Chondrocyte (in vitro differentiated cells): ENCODE results near the gene SDF4. TPM values are rescaled to one million over a fixed set of nuclear protein-coding genes. Genes with fewer than 3 reads are reported as not detected.
A peak's percentile ranks its signal among the peaks of the same experiment; 100 is the strongest.

Experiments used
- DNase-seq: peaks from one replicate; pipeline ENCODE4 v3.0.0; 2021; ENCODE audit warnings: mixed read lengths, low spot score
- H3K27ac Mint-ChIP-seq: one replicate; pipeline ENCODE4 v1.8.0; 2021; ENCODE audit warnings: mild to moderate bottlenecking, moderate library complexity, mixed read lengths; ENCODE audit not compliant: unreplicated experiment
- H3K27me3 Mint-ChIP-seq: 2 replicates; pipeline ENCODE4 v1.8.0; 2021; ENCODE audit warnings: low read depth, mixed read lengths
- H3K36me3 Mint-ChIP-seq: 2 replicates; pipeline ENCODE4 v1.8.0; 2021; ENCODE audit warnings: low read depth, mixed read lengths
- H3K4me1 Mint-ChIP-seq: 2 replicates; pipeline ENCODE4 v1.8.0; 2021; ENCODE audit warnings: low read depth, mild to moderate bottlenecking, mixed read lengths
- H3K4me3 Mint-ChIP-seq: one replicate; pipeline ENCODE4 v1.8.0; 2021; ENCODE audit warnings: mild to moderate bottlenecking, moderate library complexity, mixed read lengths; ENCODE audit not compliant: unreplicated experiment
- H3K9me3 Mint-ChIP-seq: 2 replicates; pipeline ENCODE4 v1.8.0; 2021; ENCODE audit warnings: low read depth, mixed read lengths
- total RNA-seq: library from RNA; stranded (reverse); gene quantifications from 3 replicates; pipeline ENCODE4 v1.2.1, GENCODE V29; 2021
- TF ChIP-seq, protein P1 (sequence below): fragments of 200-600 bp; sonication (generic); IDR thresholded peaks from 2 replicates; pipeline ENCODE4 v1.5.0; 2021; ENCODE audit warnings: antibody characterized with exemption, mild to moderate bottlenecking, moderate library complexity

The SDF4 gene
- total RNA-seq, 1 donor from 2014 or later, result 164 TPM

DNA sequence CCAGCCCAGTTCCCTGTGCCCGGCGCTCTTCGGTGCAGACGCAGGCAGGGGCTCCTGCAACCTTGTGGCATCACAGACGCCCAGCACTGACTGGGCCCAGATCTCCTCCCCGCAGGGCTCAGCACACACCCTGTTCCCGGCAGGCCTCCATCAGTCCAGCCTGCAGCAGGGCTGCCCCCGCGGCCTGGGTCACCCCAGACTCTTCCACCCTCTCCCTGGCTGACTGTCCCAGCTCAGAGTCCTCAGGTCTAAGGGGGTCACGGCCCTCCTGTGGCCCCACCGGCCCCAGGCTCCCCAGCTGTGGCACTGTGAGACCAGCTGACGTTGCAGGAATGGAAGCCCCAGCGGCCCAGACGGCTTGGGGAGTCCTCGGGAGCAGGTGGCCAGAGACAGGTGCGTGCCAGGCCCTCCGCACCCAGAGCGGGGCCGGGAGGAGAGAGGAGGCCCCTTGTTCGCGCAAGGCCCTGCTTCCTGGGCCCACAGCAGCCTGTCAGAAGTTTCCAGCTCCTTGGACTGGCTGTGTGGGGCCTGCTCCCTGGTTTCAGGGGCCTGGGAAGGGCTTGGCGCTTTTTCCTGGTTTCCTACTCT, 4.5 kb upstream of the SDF4 start:
- TF ChIP-seq, protein P1, sequence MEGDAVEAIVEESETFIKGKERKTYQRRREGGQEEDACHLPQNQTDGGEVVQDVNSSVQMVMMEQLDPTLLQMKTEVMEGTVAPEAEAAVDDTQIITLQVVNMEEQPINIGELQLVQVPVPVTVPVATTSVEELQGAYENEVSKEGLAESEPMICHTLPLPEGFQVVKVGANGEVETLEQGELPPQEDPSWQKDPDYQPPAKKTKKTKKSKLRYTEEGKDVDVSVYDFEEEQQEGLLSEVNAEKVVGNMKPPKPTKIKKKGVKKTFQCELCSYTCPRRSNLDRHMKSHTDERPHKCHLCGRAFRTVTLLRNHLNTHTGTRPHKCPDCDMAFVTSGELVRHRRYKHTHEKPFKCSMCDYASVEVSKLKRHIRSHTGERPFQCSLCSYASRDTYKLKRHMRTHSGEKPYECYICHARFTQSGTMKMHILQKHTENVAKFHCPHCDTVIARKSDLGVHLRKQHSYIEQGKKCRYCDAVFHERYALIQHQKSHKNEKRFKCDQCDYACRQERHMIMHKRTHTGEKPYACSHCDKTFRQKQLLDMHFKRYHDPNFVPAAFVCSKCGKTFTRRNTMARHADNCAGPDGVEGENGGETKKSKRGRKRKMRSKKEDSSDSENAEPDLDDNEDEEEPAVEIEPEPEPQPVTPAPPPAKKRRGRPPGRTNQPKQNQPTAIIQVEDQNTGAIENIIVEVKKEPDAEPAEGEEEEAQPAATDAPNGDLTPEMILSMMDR, result no peak
- Mint-ChIP-seq H3K27me3 (no peaks in the 10 kb centered on the region), H3K36me3 (peaks cover 7% of the 10 kb centered on the region), H3K4me3 (no peak overlapping the region), H3K9me3 (no peaks in the 10 kb centered on the region), H3K27ac (no peak overlapping the region), H3K4me1 (peaks cover 23% of the 10 kb centered on the region)
- DNase-seq, result no peak

DNA sequence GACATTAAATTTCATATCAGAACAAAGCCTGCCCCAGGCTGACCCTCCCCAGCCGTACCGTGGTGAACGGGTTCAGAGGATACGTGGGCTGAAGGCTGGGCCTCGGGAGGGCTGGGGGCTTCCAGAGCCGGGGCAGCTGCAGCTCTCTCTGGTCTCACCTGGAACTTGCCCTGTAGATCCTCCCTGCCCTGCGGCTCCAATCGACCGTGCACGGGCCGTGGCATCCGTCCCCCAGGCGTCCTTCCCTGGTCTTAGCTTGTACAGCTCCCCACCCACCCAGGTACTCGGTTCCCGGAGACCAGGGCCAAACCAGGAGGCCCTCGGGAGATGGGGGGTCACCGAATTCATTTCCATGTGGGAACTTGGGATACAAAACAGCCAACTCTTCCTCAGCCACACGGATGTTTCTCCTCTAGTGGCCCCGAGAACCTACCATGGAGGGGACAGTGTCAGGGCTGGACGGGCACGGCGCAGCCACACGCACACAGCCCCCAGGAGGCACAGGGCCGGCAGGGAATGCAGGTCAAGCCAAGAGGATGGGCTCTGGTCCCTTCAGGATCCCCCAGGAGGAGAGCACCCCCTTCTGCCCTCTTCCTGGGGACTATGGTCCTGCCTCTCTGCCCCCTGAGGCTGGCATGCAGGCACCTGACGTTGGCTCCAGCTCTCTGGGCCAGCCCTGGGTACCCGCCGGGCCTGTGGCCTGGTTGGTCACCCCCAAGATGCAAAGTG, 3.4 kb upstream of the SDF4 start:
- Mint-ChIP-seq H3K9me3 (no peaks in the 10 kb centered on the region), H3K4me3 (no peak overlapping the region), H3K27ac (no peak overlapping the region), H3K36me3 (peaks cover 7% of the 10 kb centered on the region), H3K27me3 (no peaks in the 10 kb centered on the region), H3K4me1 (peaks cover 32% of the 10 kb centered on the region)
- no peak for DNase-seq
- TF ChIP-seq, protein P1, result no peak

DNA sequence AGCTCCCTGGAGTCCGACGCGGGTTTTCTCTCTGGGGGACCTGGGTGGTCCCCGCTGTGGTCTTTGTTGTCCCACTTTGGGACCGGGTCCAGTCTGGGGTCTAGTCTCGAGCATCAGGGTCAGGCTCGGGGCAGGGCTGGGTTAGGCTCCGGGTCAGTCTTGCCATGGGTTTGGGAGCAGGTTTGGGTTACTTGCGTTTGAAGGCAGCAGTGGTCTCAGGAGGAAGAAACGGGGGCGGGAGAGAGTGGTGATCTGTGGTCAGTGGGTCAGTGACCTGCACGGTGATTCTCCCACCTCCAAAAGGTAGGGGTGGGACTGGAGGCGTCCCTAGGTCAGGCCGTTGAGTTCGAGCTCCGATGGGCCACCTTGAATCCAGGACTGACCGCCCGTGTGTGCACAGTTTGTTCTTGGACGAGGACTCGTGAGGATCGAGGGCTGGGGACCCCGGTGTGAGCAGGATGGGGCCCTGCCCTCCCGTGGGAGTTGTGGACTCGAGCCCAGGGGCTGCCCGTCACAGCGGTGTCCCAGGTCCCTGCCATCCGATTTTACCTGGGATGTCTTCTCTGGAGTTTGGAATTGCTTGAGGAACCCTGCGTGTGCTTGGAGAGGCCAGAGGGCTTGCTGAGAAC, 2.5 kb upstream of the SDF4 start:
- H3K4me1 Mint-ChIP-seq, result peaks cover 37% of the 10 kb centered on the region
- TF ChIP-seq, protein P1, result no peak
- H3K9me3 Mint-ChIP-seq, result no peaks in the 10 kb centered on the region
- peaks cover 7% of the 10 kb centered on the region for H3K36me3 Mint-ChIP-seq
- H3K27me3 Mint-ChIP-seq, result no peaks in the 10 kb centered on the region
- peak overlapping the region; percentile 63 for H3K4me3 Mint-ChIP-seq
- DNase-seq, result no peak
- H3K27ac Mint-ChIP-seq, result no peak overlapping the region

DNA sequence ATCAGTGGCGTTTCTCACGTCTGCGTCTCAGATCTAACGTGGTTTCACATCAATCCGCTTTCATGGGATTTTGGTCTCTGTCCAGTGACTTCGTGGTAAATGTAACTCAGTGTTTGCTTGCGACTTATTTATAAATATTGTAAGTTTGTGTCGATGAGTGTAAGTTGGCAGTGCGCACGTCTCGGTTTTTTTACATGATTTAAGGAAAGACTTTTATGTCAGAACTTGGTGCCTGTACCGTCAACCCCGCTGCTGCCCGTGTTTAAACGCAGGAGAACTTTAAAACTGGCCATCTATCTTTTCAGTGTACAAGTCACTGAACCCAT, 1.7 kb upstream of the SDF4 start:
- Mint-ChIP-seq H3K27ac (no peak overlapping the region), H3K4me3 (peak overlapping the region; percentile 63), H3K36me3 (peaks cover 7% of the 10 kb centered on the region), H3K27me3 (no peaks in the 10 kb centered on the region), H3K4me1 (peaks cover 37% of the 10 kb centered on the region), H3K9me3 (no peaks in the 10 kb centered on the region)
- DNase-seq, result no peak
- TF ChIP-seq, protein P1, result no peak

DNA sequence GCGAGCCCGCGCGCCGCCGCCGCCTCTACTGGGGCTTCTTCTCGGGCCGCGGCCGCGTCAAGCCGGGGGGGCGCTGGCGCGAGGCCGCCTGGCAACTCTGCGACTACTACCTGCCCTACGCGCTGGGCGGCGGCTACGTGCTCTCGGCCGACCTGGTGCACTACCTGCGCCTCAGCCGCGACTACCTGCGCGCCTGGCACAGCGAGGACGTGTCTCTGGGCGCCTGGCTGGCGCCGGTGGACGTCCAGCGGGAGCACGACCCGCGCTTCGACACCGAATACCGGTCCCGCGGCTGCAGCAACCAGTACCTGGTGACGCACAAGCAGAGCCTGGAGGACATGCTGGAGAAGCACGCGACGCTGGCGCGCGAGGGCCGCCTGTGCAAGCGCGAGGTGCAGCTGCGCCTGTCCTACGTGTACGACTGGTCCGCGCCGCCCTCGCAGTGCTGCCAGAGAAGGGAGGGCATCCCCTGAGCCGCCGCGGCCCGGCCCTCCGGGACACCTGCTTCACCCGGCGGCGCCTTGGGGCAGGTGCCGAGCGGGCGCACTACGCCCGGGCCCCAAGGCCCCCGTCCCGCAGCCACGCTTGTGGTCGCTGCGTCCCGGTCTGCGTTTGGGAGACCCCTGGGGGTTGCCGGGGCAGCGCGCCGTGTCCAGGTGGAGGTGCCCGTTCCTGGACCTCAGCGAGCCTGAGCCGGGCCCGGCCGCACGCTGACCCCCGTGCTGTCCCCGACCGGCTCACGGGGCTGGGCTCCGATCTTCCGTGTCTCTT, 1.2 kb upstream of the SDF4 start:
- TF ChIP-seq, protein P1, result no peak
- Mint-ChIP-seq H3K4me3 (peak overlapping the region; percentile 63), H3K9me3 (no peaks in the 10 kb centered on the region), H3K27ac (no peak overlapping the region), H3K27me3 (no peaks in the 10 kb centered on the region), H3K4me1 (peaks cover 37% of the 10 kb centered on the region), H3K36me3 (peaks cover 7% of the 10 kb centered on the region)
- no peak for DNase-seq
